ENCODE measurements around the gene GABRG3.
"Not testable (repeated sequence)": the region's sequence is repeated elsewhere in the genome, so short reads cannot be mapped to it uniquely, and the experiment has no call there.

GABRG3 gene

GRCh38 chr15:27182561-27183110 lies 211.7 kb downstream of the GABRG3 start:
- H3K27ac ChIP-seq (ENCODE audit: insufficient read depth, low read length, poor library complexity, severe bottlenecking), result no peak overlapping the region
- H3K4me1 ChIP-seq (ENCODE audit: control insufficient read depth, insufficient read depth, low read length, poor library complexity, severe bottlenecking), result no peaks in the 10 kb centered on the region
- H3K36me3 ChIP-seq (ENCODE audit: control insufficient read depth, insufficient read depth, low read length), result no peaks in the 10 kb centered on the region
- no peak overlapping the region for H3K4me3 ChIP-seq (ENCODE audit: insufficient read depth, low read depth, low read length, poor library complexity, severe bottlenecking)
- DNase-seq, result no peak
- no peaks in the 10 kb centered on the region for H3K9me3 ChIP-seq (ENCODE audit: control insufficient read depth, low read length)
- no peaks in the 10 kb centered on the region for H3K27me3 ChIP-seq (replicated peaks; ENCODE audit: control insufficient read depth, insufficient read depth, low read length, poor library complexity, severe bottlenecking)

- Histone ChIP-seq H3K9me3 (ENCODE audit: control insufficient read depth, low read length) (no peaks in the 10 kb centered on the region), H3K27ac (ENCODE audit: insufficient read depth, low read length, poor library complexity, severe bottlenecking) (no peak overlapping the region), H3K4me3 (ENCODE audit: insufficient read depth, low read depth, low read length, poor library complexity, severe bottlenecking) (no peak overlapping the region), H3K27me3 (replicated peaks; ENCODE audit: control insufficient read depth, insufficient read depth, low read length, poor library complexity, severe bottlenecking) (no peaks in the 10 kb centered on the region), H3K36me3 (ENCODE audit: control insufficient read depth, insufficient read depth, low read length) (no peaks in the 10 kb centered on the region), H3K4me1 (ENCODE audit: control insufficient read depth, insufficient read depth, low read length, poor library complexity, severe bottlenecking) (no peaks in the 10 kb centered on the region)
- DNase-seq, result no peak
These were observed 212.2 kb downstream of the GABRG3 start for GRCh38 chr15:27183201-27183600.

- not testable (repeated sequence) for H3K27ac ChIP-seq (ENCODE audit: insufficient read depth, low read length, poor library complexity, severe bottlenecking); H3K4me3 ChIP-seq (ENCODE audit: insufficient read depth, low read depth, low read length, poor library complexity, severe bottlenecking)
These were observed 220.5 kb downstream of the GABRG3 start for GRCh38 chr15:27191515-27191914.

GRCh38 chr15:27196691-27197090 lies 225.7 kb downstream of the GABRG3 start:
- H3K4me1 ChIP-seq (ENCODE audit: control insufficient read depth, insufficient read depth, low read length, poor library complexity, severe bottlenecking), result no peaks in the 10 kb centered on the region
- DNase-seq, result no peak
- H3K27me3 ChIP-seq (replicated peaks; ENCODE audit: control insufficient read depth, insufficient read depth, low read length, poor library complexity, severe bottlenecking), result no peaks in the 10 kb centered on the region
- H3K27ac ChIP-seq (ENCODE audit: insufficient read depth, low read length, poor library complexity, severe bottlenecking), result no peak overlapping the region
- H3K36me3 ChIP-seq (ENCODE audit: control insufficient read depth, insufficient read depth, low read length), result no peaks in the 10 kb centered on the region
- no peaks in the 10 kb centered on the region for H3K9me3 ChIP-seq (ENCODE audit: control insufficient read depth, low read length)
- H3K4me3 ChIP-seq (ENCODE audit: insufficient read depth, low read depth, low read length, poor library complexity, severe bottlenecking), result no peak overlapping the region

More at GRCh38 chr15:27191515-27191914, 220.5 kb downstream of the GABRG3 start:
- not testable (repeated sequence) for H3K4me1 ChIP-seq (ENCODE audit: control insufficient read depth, insufficient read depth, low read length, poor library complexity, severe bottlenecking); H3K27me3 ChIP-seq (replicated peaks; ENCODE audit: control insufficient read depth, insufficient read depth, low read length, poor library complexity, severe bottlenecking); DNase-seq; H3K36me3 ChIP-seq (ENCODE audit: control insufficient read depth, insufficient read depth, low read length); H3K9me3 ChIP-seq (ENCODE audit: control insufficient read depth, low read length)

- no peak for DNase-seq
- no peaks in the 10 kb centered on the region for H3K27me3 ChIP-seq (replicated peaks; ENCODE audit: control insufficient read depth, insufficient read depth, low read length, poor library complexity, severe bottlenecking)
- no peak overlapping the region for H3K27ac ChIP-seq (ENCODE audit: insufficient read depth, low read length, poor library complexity, severe bottlenecking)
- no peak overlapping the region for H3K4me3 ChIP-seq (ENCODE audit: insufficient read depth, low read depth, low read length, poor library complexity, severe bottlenecking)
- H3K9me3 ChIP-seq (ENCODE audit: control insufficient read depth, low read length), result no peaks in the 10 kb centered on the region
- no peaks in the 10 kb centered on the region for H3K4me1 ChIP-seq (ENCODE audit: control insufficient read depth, insufficient read depth, low read length, poor library complexity, severe bottlenecking)
- H3K36me3 ChIP-seq (ENCODE audit: control insufficient read depth, insufficient read depth, low read length), result no peaks in the 10 kb centered on the region
These were observed 230.4 kb downstream of the GABRG3 start for GRCh38 chr15:27201425-27201824.

GRCh38 chr15:27210176-27210575 lies 239.2 kb downstream of the GABRG3 start:
- H3K36me3 ChIP-seq (ENCODE audit: control insufficient read depth, insufficient read depth, low read length), result no peaks in the 10 kb centered on the region
- no peak overlapping the region for H3K27ac ChIP-seq (ENCODE audit: insufficient read depth, low read length, poor library complexity, severe bottlenecking)
- no peaks in the 10 kb centered on the region for H3K9me3 ChIP-seq (ENCODE audit: control insufficient read depth, low read length)
- no peaks in the 10 kb centered on the region for H3K27me3 ChIP-seq (replicated peaks; ENCODE audit: control insufficient read depth, insufficient read depth, low read length, poor library complexity, severe bottlenecking)
- H3K4me3 ChIP-seq (ENCODE audit: insufficient read depth, low read depth, low read length, poor library complexity, severe bottlenecking), result no peak overlapping the region
- H3K4me1 ChIP-seq (ENCODE audit: control insufficient read depth, insufficient read depth, low read length, poor library complexity, severe bottlenecking), result no peaks in the 10 kb centered on the region
- DNase-seq, result no peak

- Histone ChIP-seq H3K4me3 (ENCODE audit: insufficient read depth, low read depth, low read length, poor library complexity, severe bottlenecking) (no peak overlapping the region), H3K36me3 (ENCODE audit: control insufficient read depth, insufficient read depth, low read length) (no peaks in the 10 kb centered on the region), H3K27me3 (replicated peaks; ENCODE audit: control insufficient read depth, insufficient read depth, low read length, poor library complexity, severe bottlenecking) (no peaks in the 10 kb centered on the region), H3K9me3 (ENCODE audit: control insufficient read depth, low read length) (no peaks in the 10 kb centered on the region), H3K4me1 (ENCODE audit: control insufficient read depth, insufficient read depth, low read length, poor library complexity, severe bottlenecking) (no peaks in the 10 kb centered on the region), H3K27ac (ENCODE audit: insufficient read depth, low read length, poor library complexity, severe bottlenecking) (no peak overlapping the region)
- DNase-seq, result no peak
These were observed 243.1 kb downstream of the GABRG3 start for GRCh38 chr15:27214032-27214431.

GRCh38 chr15:27214961-27215360 lies 244.0 kb downstream of the GABRG3 start:
- no peaks in the 10 kb centered on the region for H3K9me3 ChIP-seq (ENCODE audit: control insufficient read depth, low read length)
- H3K4me1 ChIP-seq (ENCODE audit: control insufficient read depth, insufficient read depth, low read length, poor library complexity, severe bottlenecking), result no peaks in the 10 kb centered on the region
- H3K4me3 ChIP-seq (ENCODE audit: insufficient read depth, low read depth, low read length, poor library complexity, severe bottlenecking), result no peak overlapping the region
- no peak overlapping the region for H3K27ac ChIP-seq (ENCODE audit: insufficient read depth, low read length, poor library complexity, severe bottlenecking)
- H3K36me3 ChIP-seq (ENCODE audit: control insufficient read depth, insufficient read depth, low read length), result no peaks in the 10 kb centered on the region
- H3K27me3 ChIP-seq (replicated peaks; ENCODE audit: control insufficient read depth, insufficient read depth, low read length, poor library complexity, severe bottlenecking), result no peaks in the 10 kb centered on the region
- DNase-seq, result no peak

GRCh38 chr15:27218426-27218825 lies 247.4 kb downstream of the GABRG3 start:
- H3K9me3 ChIP-seq (ENCODE audit: control insufficient read depth, low read length), result no peaks in the 10 kb centered on the region
- no peak for DNase-seq
- no peaks in the 10 kb centered on the region for H3K4me1 ChIP-seq (ENCODE audit: control insufficient read depth, insufficient read depth, low read length, poor library complexity, severe bottlenecking)
- H3K27ac ChIP-seq (ENCODE audit: insufficient read depth, low read length, poor library complexity, severe bottlenecking), result no peak overlapping the region
- H3K27me3 ChIP-seq (replicated peaks; ENCODE audit: control insufficient read depth, insufficient read depth, low read length, poor library complexity, severe bottlenecking), result no peaks in the 10 kb centered on the region
- no peak overlapping the region for H3K4me3 ChIP-seq (ENCODE audit: insufficient read depth, low read depth, low read length, poor library complexity, severe bottlenecking)
- no peaks in the 10 kb centered on the region for H3K36me3 ChIP-seq (ENCODE audit: control insufficient read depth, insufficient read depth, low read length)

- no peaks in the 10 kb centered on the region for H3K27me3 ChIP-seq (replicated peaks; ENCODE audit: control insufficient read depth, insufficient read depth, low read length, poor library complexity, severe bottlenecking)
- DNase-seq, result no peak
- no peaks in the 10 kb centered on the region for H3K4me1 ChIP-seq (ENCODE audit: control insufficient read depth, insufficient read depth, low read length, poor library complexity, severe bottlenecking)
- H3K9me3 ChIP-seq (ENCODE audit: control insufficient read depth, low read length), result no peaks in the 10 kb centered on the region
- H3K4me3 ChIP-seq (ENCODE audit: insufficient read depth, low read depth, low read length, poor library complexity, severe bottlenecking), result no peak overlapping the region
- no peaks in the 10 kb centered on the region for H3K36me3 ChIP-seq (ENCODE audit: control insufficient read depth, insufficient read depth, low read length)
- H3K27ac ChIP-seq (ENCODE audit: insufficient read depth, low read length, poor library complexity, severe bottlenecking), result no peak overlapping the region
These were observed 248.7 kb downstream of the GABRG3 start for GRCh38 chr15:27219636-27220035.
